Chondrocyte (in vitro differentiated cells): ENCODE measurements around the gene THRAP3. TPM values are rescaled to one million over a fixed set of nuclear protein-coding genes. Genes with fewer than 3 reads are reported as not detected.

ENCODE experiments used
- DNase-seq: peaks from one replicate; pipeline ENCODE4 v3.0.0; 2021; ENCODE audit warnings: mixed read lengths, low spot score
- H3K27ac Mint-ChIP-seq: one replicate; pipeline ENCODE4 v1.8.0; 2021; ENCODE audit warnings: mild to moderate bottlenecking, moderate library complexity, mixed read lengths; ENCODE audit not compliant: unreplicated experiment
- H3K27me3 Mint-ChIP-seq: 2 replicates; pipeline ENCODE4 v1.8.0; 2021; ENCODE audit warnings: low read depth, mixed read lengths
- H3K36me3 Mint-ChIP-seq: 2 replicates; pipeline ENCODE4 v1.8.0; 2021; ENCODE audit warnings: low read depth, mixed read lengths
- H3K4me1 Mint-ChIP-seq: 2 replicates; pipeline ENCODE4 v1.8.0; 2021; ENCODE audit warnings: low read depth, mild to moderate bottlenecking, mixed read lengths
- H3K4me3 Mint-ChIP-seq: one replicate; pipeline ENCODE4 v1.8.0; 2021; ENCODE audit warnings: mild to moderate bottlenecking, moderate library complexity, mixed read lengths; ENCODE audit not compliant: unreplicated experiment
- H3K9me3 Mint-ChIP-seq: 2 replicates; pipeline ENCODE4 v1.8.0; 2021; ENCODE audit warnings: low read depth, mixed read lengths
- CTCF ChIP-seq: fragments of 200-600 bp; sonication (generic); IDR thresholded peaks from 2 replicates; pipeline ENCODE4 v1.5.0; 2021; ENCODE audit warnings: antibody characterized with exemption, mild to moderate bottlenecking, moderate library complexity
- total RNA-seq: library from RNA; stranded (reverse); gene quantifications from 3 replicates; pipeline ENCODE4 v1.2.1, GENCODE V29; 2021

The THRAP3 gene
- total RNA-seq, 1 donor from 2014 or later, result 106 TPM

GRCh38 chr1:36284517-36284916, 60.3 kb downstream of the THRAP3 start:
- no peaks in the 10 kb centered on the region for H3K9me3 Mint-ChIP-seq
- H3K4me3 Mint-ChIP-seq, result no peak overlapping the region
- peaks cover 26% of the 10 kb centered on the region for H3K36me3 Mint-ChIP-seq
- peaks cover 32% of the 10 kb centered on the region for H3K4me1 Mint-ChIP-seq
- no peaks in the 10 kb centered on the region for H3K27me3 Mint-ChIP-seq
- DNase-seq, result no peak
- TF ChIP-seq CTCF, result no peak
- peak overlapping the region; percentile 61 for H3K27ac Mint-ChIP-seq

- Mint-ChIP-seq H3K4me3 (no peak overlapping the region), H3K36me3 (peaks cover 26% of the 10 kb centered on the region), H3K9me3 (no peaks in the 10 kb centered on the region), H3K27me3 (no peaks in the 10 kb centered on the region), H3K27ac (peak overlapping the region; percentile 45), H3K4me1 (peaks cover 29% of the 10 kb centered on the region)
- peak; percentile 95 for TF ChIP-seq CTCF
- no peak for DNase-seq
Observed at GRCh38 chr1:36285443-36286101, 61.3 kb downstream of the THRAP3 start.

- H3K9me3 Mint-ChIP-seq, result no peaks in the 10 kb centered on the region
- peaks cover 31% of the 10 kb centered on the region for H3K36me3 Mint-ChIP-seq
- no peak overlapping the region for H3K4me3 Mint-ChIP-seq
- H3K27ac Mint-ChIP-seq, result no peak overlapping the region
- peaks cover 33% of the 10 kb centered on the region for H3K4me1 Mint-ChIP-seq
- no peak for DNase-seq
- H3K27me3 Mint-ChIP-seq, result no peaks in the 10 kb centered on the region
- TF ChIP-seq CTCF, result no peak
Observed at GRCh38 chr1:36286802-36287201, 62.6 kb downstream of the THRAP3 start.

- no peak for DNase-seq
- Mint-ChIP-seq H3K36me3 (peaks cover 33% of the 10 kb centered on the region), H3K27me3 (no peaks in the 10 kb centered on the region), H3K4me1 (peaks cover 30% of the 10 kb centered on the region), H3K4me3 (no peak overlapping the region), H3K9me3 (no peaks in the 10 kb centered on the region), H3K27ac (peak overlapping the region; percentile 18)
- TF ChIP-seq CTCF, result no peak
Observed at GRCh38 chr1:36287595-36287994, 63.4 kb downstream of the THRAP3 start.

- no peaks in the 10 kb centered on the region for H3K9me3 Mint-ChIP-seq
- no peak overlapping the region for H3K4me3 Mint-ChIP-seq
- no peak for TF ChIP-seq CTCF
- H3K27me3 Mint-ChIP-seq, result no peaks in the 10 kb centered on the region
- peak overlapping the region; percentile 45 for H3K27ac Mint-ChIP-seq
- peaks cover 11% of the 10 kb centered on the region for H3K4me1 Mint-ChIP-seq
- peaks cover 34% of the 10 kb centered on the region for H3K36me3 Mint-ChIP-seq
- DNase-seq, result no peak
Observed at GRCh38 chr1:36295390-36295789, 71.1 kb downstream of the THRAP3 start.
